ENCODE results near the gene EEF1G. TPM values are rescaled to one million over a fixed set of nuclear protein-coding genes. Genes with fewer than 3 reads are reported as not detected.

EEF1G gene
- total and polyA plus RNA-seq, 9 of the 15 experiments (the other 6 are each of a cell fraction or from before 2014, with no cell fraction given), result 985 to 2,349 (median 2,035) TPM

DNA sequence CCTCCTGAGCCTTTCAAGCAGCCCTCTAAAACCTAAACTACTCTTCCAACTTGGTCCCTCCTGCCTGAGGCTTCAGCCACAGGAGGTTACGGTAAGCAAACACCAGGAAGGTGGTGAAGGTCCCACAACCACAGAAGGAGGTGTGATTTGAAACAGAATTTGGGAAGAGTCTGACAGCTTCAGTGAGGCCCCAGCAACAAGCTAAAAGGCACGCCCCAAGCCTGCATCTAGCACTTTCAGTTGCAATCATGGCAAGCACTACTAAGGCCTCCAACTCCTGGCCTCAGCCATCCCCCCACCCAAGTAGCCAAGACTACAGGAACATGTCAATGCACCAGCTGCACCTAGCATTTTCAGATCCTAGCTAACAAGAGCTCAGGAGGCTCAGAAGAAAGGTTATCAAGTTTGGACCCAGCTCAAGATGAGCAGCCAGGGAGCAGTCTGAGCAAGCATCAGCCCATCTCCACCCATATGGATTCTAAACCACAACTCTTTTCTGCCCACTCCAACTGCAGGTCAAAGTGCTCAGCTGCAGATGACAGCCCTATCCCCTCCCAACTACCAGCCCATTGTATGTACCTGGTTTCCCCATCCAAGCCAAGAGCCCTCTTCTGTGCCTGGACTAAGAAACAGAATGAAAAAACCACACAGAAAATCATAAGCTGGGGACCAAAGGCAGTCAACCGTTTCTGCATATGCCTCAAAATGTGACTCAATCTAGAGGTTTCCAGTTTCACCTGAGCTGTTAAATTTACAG, 16.6 kb downstream of the EEF1G start:
- DNase-seq (ENCODE audit: extremely low read depth in 1 of 4, low spot score in 3 of 4), result peak in 2 of 4 experiments; percentile 24 to 51
- ChIA-PET CTCF (ENCODE audit: low intra/inter-chr PET ratio) (interaction anchor here (1.9 kb wide), 1 partner anchor 163 kb away, joined by 4 read pairs; no protein-coding TSS in a partner anchor), POLR2A (interaction anchor here (0.7 to 2.9 kb wide), 14 partner anchors 8 to 284 kb away, joined by 3 to 17 read pairs (median 4); partner anchors contain the start of genes AHNAK, EEF1G and HNRNPUL2)
- Histone ChIP-seq H3K9me3 (replicated peaks; ENCODE audit: control insufficient read depth, insufficient read depth, low read depth, low read length) (no peaks in the 10 kb centered on the region), H3K4me3 (no peak overlapping the region), H4K20me1 (replicated peaks; ENCODE audit: control insufficient read depth, insufficient read depth, low read length) (no peaks in the 10 kb centered on the region; the same call in 1 of the 2 replicates), H3K79me2 (ENCODE audit: control insufficient read depth, insufficient read depth, low read length) (peaks cover 12% of the 10 kb centered on the region; the same call in 2 of the 3 replicates), H3K36me3 (ENCODE audit: control insufficient read depth, insufficient read depth, low read length) (peaks cover 57% of the 10 kb centered on the region), H3K27me3 (ENCODE audit: control insufficient read depth in 2 of 2, insufficient read depth in 2 of 2, low read length in 2 of 2) (no peaks in the 10 kb centered on the region), H3K9me1 (ENCODE audit: control insufficient read depth, insufficient read depth, low read length) (no peaks in the 10 kb centered on the region), H2AFZ (ENCODE audit: low read depth, low read length) (no peak overlapping the region; the same call in 1 of the 2 replicates), H3K9ac (ENCODE audit: insufficient read depth in 1 of 2, low read depth in 2 of 2, low read length in 2 of 2) (peak overlapping the region in 1 of 2 experiments; percentile 81; a peak in 2 of 4 replicates), H3K27ac (ENCODE audit: extremely low read depth, low read depth, low read length) (peak overlapping the region; percentile 73), H3K4me1 (replicated peaks in 1 of 2; ENCODE audit: control insufficient read depth in 2 of 2, insufficient read depth in 2 of 2, low read length in 2 of 2) (peaks cover 65% of the 10 kb centered on the region in 2 experiments), H3K4me2 (ENCODE audit: insufficient read depth, low read length) (peak overlapping the region; percentile 44; the same call in 1 of the 2 replicates)
- no peak for ATAC-seq
- intact Hi-C loops (cut with micrococcal nuclease) (no loop called here), in situ Hi-C loops (cut with MboI) (loop anchor here (5.0 to 10.0 kb wide), 2 partner anchors 135 to 162 kb away; no protein-coding TSS in a partner anchor)
- FAIRE-seq, result no peak
- BruUV-seq (replicated peaks), result no TSS peak
- 38% methylated on average over 3 of the region's 3 CpGs for WGBS (ENCODE audit: insufficient coverage, low coverage, missing lambda C conversion rate)
- no peak for TF ChIP-seq ATF1 (CRISPR knock-in tag; IDR thresholded peaks at IDR 0.05)
- TF ChIP-seq ATF1 (tag; IDR thresholded peaks at IDR 0.05), result no peak
- TF ChIP-seq, protein P1, sequence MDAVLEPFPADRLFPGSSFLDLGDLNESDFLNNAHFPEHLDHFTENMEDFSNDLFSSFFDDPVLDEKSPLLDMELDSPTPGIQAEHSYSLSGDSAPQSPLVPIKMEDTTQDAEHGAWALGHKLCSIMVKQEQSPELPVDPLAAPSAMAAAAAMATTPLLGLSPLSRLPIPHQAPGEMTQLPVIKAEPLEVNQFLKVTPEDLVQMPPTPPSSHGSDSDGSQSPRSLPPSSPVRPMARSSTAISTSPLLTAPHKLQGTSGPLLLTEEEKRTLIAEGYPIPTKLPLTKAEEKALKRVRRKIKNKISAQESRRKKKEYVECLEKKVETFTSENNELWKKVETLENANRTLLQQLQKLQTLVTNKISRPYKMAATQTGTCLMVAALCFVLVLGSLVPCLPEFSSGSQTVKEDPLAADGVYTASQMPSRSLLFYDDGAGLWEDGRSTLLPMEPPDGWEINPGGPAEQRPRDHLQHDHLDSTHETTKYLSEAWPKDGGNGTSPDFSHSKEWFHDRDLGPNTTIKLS (IDR thresholded peaks at IDR 0.05; ENCODE audit: borderline replicate concordance, low read depth), result no peak
- TF ChIP-seq RBM25 (IDR thresholded peaks at IDR 0.05; ENCODE audit: low read depth, low read length, severe bottlenecking), result no peak
- TF ChIP-seq ZNF175 (CRISPR knock-in tag; IDR thresholded peaks at IDR 0.05; ENCODE audit: low read depth), result no peak
- no peak for TF ChIP-seq TCF7L2 (IDR thresholded peaks at IDR 0.05; ENCODE audit: low read depth, low read length)
- no peak for TF ChIP-seq BMI1 (IDR thresholded peaks at IDR 0.05; ENCODE audit: low read length)
- TF ChIP-seq, protein P2, sequence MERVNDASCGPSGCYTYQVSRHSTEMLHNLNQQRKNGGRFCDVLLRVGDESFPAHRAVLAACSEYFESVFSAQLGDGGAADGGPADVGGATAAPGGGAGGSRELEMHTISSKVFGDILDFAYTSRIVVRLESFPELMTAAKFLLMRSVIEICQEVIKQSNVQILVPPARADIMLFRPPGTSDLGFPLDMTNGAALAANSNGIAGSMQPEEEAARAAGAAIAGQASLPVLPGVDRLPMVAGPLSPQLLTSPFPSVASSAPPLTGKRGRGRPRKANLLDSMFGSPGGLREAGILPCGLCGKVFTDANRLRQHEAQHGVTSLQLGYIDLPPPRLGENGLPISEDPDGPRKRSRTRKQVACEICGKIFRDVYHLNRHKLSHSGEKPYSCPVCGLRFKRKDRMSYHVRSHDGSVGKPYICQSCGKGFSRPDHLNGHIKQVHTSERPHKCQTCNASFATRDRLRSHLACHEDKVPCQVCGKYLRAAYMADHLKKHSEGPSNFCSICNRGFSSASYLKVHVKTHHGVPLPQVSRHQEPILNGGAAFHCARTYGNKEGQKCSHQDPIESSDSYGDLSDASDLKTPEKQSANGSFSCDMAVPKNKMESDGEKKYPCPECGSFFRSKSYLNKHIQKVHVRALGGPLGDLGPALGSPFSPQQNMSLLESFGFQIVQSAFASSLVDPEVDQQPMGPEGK (CRISPR knock-in tag; IDR thresholded peaks at IDR 0.05; ENCODE audit: borderline replicate concordance), result no peak
- TF ChIP-seq DMBX1 (CRISPR knock-in tag; IDR thresholded peaks at IDR 0.05; ENCODE audit: borderline replicate concordance), result no peak
- TF ChIP-seq RBM14 (IDR thresholded peaks at IDR 0.05; ENCODE audit: borderline replicate concordance, insufficient read depth, low read depth, low read length), result no peak
- TF ChIP-seq TFAM (CRISPR knock-in tag; conservative IDR thresholded peaks at IDR 0.05), result no peak
- no peak for TF ChIP-seq NCOA2 (IDR thresholded peaks at IDR 0.05; ENCODE audit: partially characterized antibody in 2 of 2)
- no peak for TF ChIP-seq SLC30A9 (CRISPR knock-in tag; IDR thresholded peaks at IDR 0.05)
- TF ChIP-seq, protein P3, sequence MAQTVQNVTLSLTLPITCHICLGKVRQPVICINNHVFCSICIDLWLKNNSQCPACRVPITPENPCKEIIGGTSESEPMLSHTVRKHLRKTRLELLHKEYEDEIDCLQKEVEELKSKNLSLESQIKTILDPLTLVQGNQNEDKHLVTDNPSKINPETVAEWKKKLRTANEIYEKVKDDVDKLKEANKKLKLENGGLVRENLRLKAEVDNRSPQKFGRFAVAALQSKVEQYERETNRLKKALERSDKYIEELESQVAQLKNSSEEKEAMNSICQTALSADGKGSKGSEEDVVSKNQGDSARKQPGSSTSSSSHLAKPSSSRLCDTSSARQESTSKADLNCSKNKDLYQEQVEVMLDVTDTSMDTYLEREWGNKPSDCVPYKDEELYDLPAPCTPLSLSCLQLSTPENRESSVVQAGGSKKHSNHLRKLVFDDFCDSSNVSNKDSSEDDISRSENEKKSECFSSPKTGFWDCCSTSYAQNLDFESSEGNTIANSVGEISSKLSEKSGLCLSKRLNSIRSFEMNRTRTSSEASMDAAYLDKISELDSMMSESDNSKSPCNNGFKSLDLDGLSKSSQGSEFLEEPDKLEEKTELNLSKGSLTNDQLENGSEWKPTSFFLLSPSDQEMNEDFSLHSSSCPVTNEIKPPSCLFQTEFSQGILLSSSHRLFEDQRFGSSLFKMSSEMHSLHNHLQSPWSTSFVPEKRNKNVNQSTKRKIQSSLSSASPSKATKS (CRISPR knock-in tag; IDR thresholded peaks at IDR 0.05), result no peak
- TF ChIP-seq JUN (IDR thresholded peaks at IDR 0.05; ENCODE audit: borderline replicate concordance, low read depth, low read length), result no peak
- no peak for TF ChIP-seq JUN (CRISPR knock-in tag; IDR thresholded peaks at IDR 0.05; ENCODE audit: borderline replicate concordance)

Measured in K562 (cell line).